Loucy (cell line): Measurements from ENCODE around the gene OR10A2.

ENCODE experiments used
- H2AFZ ChIP-seq: fragments of 200-600 bp; sonication (generic); 2 replicates; pipeline ENCODE4 v1.6.0; 2016; ENCODE audit warnings: antibody characterized with exemption, mild to moderate bottlenecking, low read length, moderate library complexity
- H3F3A ChIP-seq: fragments of 200-600 bp; 2 replicates; pipeline ENCODE4 v1.6.0; 2016; ENCODE audit warnings: antibody characterized with exemption, low read depth, mild to moderate bottlenecking
- H3K27me3 ChIP-seq: fragments of 200-600 bp; sonication (generic); 2 replicates; pipeline ENCODE4 v1.6.1; 2014; ENCODE audit warnings: low read length, mild to moderate bottlenecking; ENCODE audit not compliant: insufficient read depth, poor library complexity, severe bottlenecking
- H3K36me3 ChIP-seq: fragments of 200-600 bp; sonication (generic); 2 replicates; pipeline ENCODE4 v1.6.1; 2016; ENCODE audit warnings: low read length; ENCODE audit not compliant: insufficient read depth
- H3K4me1 ChIP-seq: fragments of 200-600 bp; sonication (generic); 2 replicates; pipeline ENCODE4 v1.5.1; 2014; ENCODE audit warnings: low read length, mild to moderate bottlenecking; ENCODE audit not compliant: insufficient read depth, poor library complexity, severe bottlenecking
- H3K4me2 ChIP-seq: fragments of 200-600 bp; sonication (generic); 2 replicates; pipeline ENCODE4 v1.6.0; 2014; ENCODE audit warnings: antibody characterized with exemption, low read length, low read depth, mild to moderate bottlenecking; ENCODE audit not compliant: poor library complexity, severe bottlenecking
- H3K4me3 ChIP-seq: fragments of 200-600 bp; sonication (generic); 2 replicates; pipeline ENCODE4 v1.5.1; 2014; ENCODE audit warnings: low read length, mild to moderate bottlenecking, mixed read lengths; ENCODE audit not compliant: poor library complexity, severe bottlenecking
- H3K79me2 ChIP-seq: fragments of 200-600 bp; sonication (generic); 2 replicates; pipeline ENCODE4 v1.6.1; 2014; ENCODE audit warnings: low read length; ENCODE audit not compliant: insufficient read depth
- H3K9ac ChIP-seq: fragments of 200-600 bp; sonication (generic); 2 replicates; pipeline ENCODE4 v1.6.0; 2014; ENCODE audit warnings: mild to moderate bottlenecking, low read depth, low read length, moderate library complexity; ENCODE audit not compliant: poor library complexity, severe bottlenecking
- H3K9me2 ChIP-seq: fragments of 200-600 bp; sonication (generic); replicated peaks from 2 replicates; pipeline ENCODE4 v1.6.1; 2016; ENCODE audit warnings: low read depth, low read length, mixed read lengths
- H3K9me3 ChIP-seq: fragments of 200-600 bp; sonication (generic); 2 replicates; pipeline ENCODE4 v1.6.1; 2014; ENCODE audit warnings: mild to moderate bottlenecking, antibody characterized with exemption, low read length, low read depth; ENCODE audit not compliant: insufficient read depth
- H4K20me1 ChIP-seq: fragments of 200-600 bp; sonication (generic); 2 replicates; pipeline ENCODE4 v1.6.0; 2014; ENCODE audit warnings: antibody characterized with exemption, low read length, mild to moderate bottlenecking; ENCODE audit not compliant: insufficient read depth, poor library complexity, severe bottlenecking
- EZH2phosphoT487 ChIP-seq: fragments of 200-600 bp; IDR thresholded peaks from 2 replicates; pipeline ENCODE4 v1.6.1; 2018; ENCODE audit warnings: antibody characterized with exemption, mild to moderate bottlenecking, moderate library complexity, borderline replicate concordance
- TF ChIP-seq, protein P1 (sequence below): fragments of 200-600 bp; sonication (generic); conservative IDR thresholded peaks from 2 replicates; pipeline ENCODE4 v1.5.1; 2014; ENCODE audit warnings: mild to moderate bottlenecking, antibody characterized with exemption, low read length

The OR10A2 gene

GRCh38 chr11:6855971-6856541 lies 6.8 kb upstream of the OR10A2 start:
- no peaks in the 10 kb centered on the region for H3K4me1 ChIP-seq
- H3K27me3 ChIP-seq = no peaks in the 10 kb centered on the region
- H3K9me2 ChIP-seq = no peaks in the 10 kb centered on the region
- no peaks in the 10 kb centered on the region for H3K9me3 ChIP-seq
- no peak overlapping the region for H3K4me2 ChIP-seq
- H3F3A ChIP-seq = no peaks in the 10 kb centered on the region
- no peaks in the 10 kb centered on the region for H4K20me1 ChIP-seq
- no peaks in the 10 kb centered on the region for H3K36me3 ChIP-seq
- no peaks in the 10 kb centered on the region for H3K79me2 ChIP-seq
- TF ChIP-seq EZH2phosphoT487 = no peak
- TF ChIP-seq, protein P1, sequence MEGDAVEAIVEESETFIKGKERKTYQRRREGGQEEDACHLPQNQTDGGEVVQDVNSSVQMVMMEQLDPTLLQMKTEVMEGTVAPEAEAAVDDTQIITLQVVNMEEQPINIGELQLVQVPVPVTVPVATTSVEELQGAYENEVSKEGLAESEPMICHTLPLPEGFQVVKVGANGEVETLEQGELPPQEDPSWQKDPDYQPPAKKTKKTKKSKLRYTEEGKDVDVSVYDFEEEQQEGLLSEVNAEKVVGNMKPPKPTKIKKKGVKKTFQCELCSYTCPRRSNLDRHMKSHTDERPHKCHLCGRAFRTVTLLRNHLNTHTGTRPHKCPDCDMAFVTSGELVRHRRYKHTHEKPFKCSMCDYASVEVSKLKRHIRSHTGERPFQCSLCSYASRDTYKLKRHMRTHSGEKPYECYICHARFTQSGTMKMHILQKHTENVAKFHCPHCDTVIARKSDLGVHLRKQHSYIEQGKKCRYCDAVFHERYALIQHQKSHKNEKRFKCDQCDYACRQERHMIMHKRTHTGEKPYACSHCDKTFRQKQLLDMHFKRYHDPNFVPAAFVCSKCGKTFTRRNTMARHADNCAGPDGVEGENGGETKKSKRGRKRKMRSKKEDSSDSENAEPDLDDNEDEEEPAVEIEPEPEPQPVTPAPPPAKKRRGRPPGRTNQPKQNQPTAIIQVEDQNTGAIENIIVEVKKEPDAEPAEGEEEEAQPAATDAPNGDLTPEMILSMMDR = no peak
- H3K9ac ChIP-seq = no peak overlapping the region
- no peak overlapping the region for H3K4me3 ChIP-seq
- H2AFZ ChIP-seq = no peak overlapping the region

- Histone ChIP-seq H3F3A (no peaks in the 10 kb centered on the region), H3K4me1 (no peaks in the 10 kb centered on the region), H3K27me3 (no peaks in the 10 kb centered on the region), H3K9me3 (no peaks in the 10 kb centered on the region), H2AFZ (no peak overlapping the region), H4K20me1 (no peaks in the 10 kb centered on the region), H3K9me2 (no peaks in the 10 kb centered on the region), H3K79me2 (no peaks in the 10 kb centered on the region), H3K36me3 (no peaks in the 10 kb centered on the region), H3K4me2 (no peak overlapping the region), H3K4me3 (no peak overlapping the region), H3K9ac (no peak overlapping the region)
- no peak for TF ChIP-seq EZH2phosphoT487
- TF ChIP-seq, protein P1 = no peak
These were observed 6.0 kb upstream of the OR10A2 start for GRCh38 chr11:6856871-6857270.

DNA sequence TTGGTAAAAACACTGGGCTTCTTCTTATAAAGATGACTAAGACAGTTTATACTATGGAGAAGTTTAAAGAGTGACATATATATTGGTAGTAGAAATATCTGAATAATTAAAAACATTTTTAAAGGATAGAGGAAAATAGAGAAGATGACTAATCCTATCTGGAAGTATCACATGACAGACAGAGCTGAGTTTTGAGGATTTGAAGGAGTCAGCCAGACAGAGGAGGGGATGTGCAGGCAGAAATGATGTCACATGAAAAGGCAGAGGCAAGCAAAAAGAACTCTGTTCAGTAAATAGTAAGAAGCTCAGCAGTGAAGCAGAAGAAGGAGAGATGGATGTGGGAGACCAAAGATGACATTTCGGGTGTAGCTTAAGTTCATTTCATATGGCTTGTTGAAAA lies 1.6 kb downstream of the OR10A2 start:
- TF ChIP-seq, protein P1 = no peak
- TF ChIP-seq EZH2phosphoT487 = no peak
- H3K4me1 ChIP-seq = no peaks in the 10 kb centered on the region
- H4K20me1 ChIP-seq = no peaks in the 10 kb centered on the region
- no peaks in the 10 kb centered on the region for H3K9me2 ChIP-seq
- H3K27me3 ChIP-seq = no peaks in the 10 kb centered on the region
- H3K9ac ChIP-seq = no peak overlapping the region
- H2AFZ ChIP-seq = no peak overlapping the region
- H3K79me2 ChIP-seq = no peaks in the 10 kb centered on the region
- no peak overlapping the region for H3K4me3 ChIP-seq
- H3K9me3 ChIP-seq = no peaks in the 10 kb centered on the region
- H3K4me2 ChIP-seq = no peak overlapping the region
- H3F3A ChIP-seq = no peaks in the 10 kb centered on the region
- no peaks in the 10 kb centered on the region for H3K36me3 ChIP-seq
